ENCODE results near the gene LMOD3.

The LMOD3 gene

GRCh38 chr3:69097407-69098086 lies 24.8 kb downstream of the LMOD3 start:
- Histone ChIP-seq H3K79me2 (ENCODE audit: control insufficient read depth, insufficient read depth, low read length, poor library complexity) (no peaks in the 10 kb centered on the region), H3K23ac (ENCODE audit: low read length) (no peak overlapping the region), H3K4me2 (ENCODE audit: low read length) (no peak overlapping the region), H3K27me3 (ENCODE audit: insufficient read depth, low read length) (no peaks in the 10 kb centered on the region), H3K4ac (ENCODE audit: low read depth, low read length) (no peak overlapping the region), H2BK12ac (ENCODE audit: low read length) (no peak overlapping the region), H3K36me3 (ENCODE audit: control insufficient read depth in 1 of 2, insufficient read depth in 2 of 2, low read length in 2 of 2) (peaks cover 2 to 5% of the 10 kb centered on the region in 2 experiments), H2AFZ (ENCODE audit: insufficient read depth, low read length, poor library complexity) (no peak overlapping the region), H2BK5ac (ENCODE audit: low read depth, low read length, poor library complexity) (no peak overlapping the region), H4K91ac (ENCODE audit: low read depth, low read length) (no peak overlapping the region), H3K27ac (ENCODE audit: low read depth, low read length) (no peak overlapping the region), H3K4me1 (ENCODE audit: control insufficient read depth in 1 of 2, insufficient read depth in 2 of 2, low read length in 2 of 2) (peaks cover 6 to 8% of the 10 kb centered on the region in 2 experiments), H3K18ac (ENCODE audit: low read length) (no peak overlapping the region), H3K79me1 (ENCODE audit: low read length) (peaks cover 4% of the 10 kb centered on the region), H3K9me3 (ENCODE audit: insufficient read depth, low read depth, low read length) (no peaks in the 10 kb centered on the region), H4K12ac (ENCODE audit: low read depth, low read length) (no peak overlapping the region), H2AK5ac (ENCODE audit: low read length) (no peak overlapping the region), H3K4me3 (ENCODE audit: low read depth, low read length) (no peak overlapping the region), H4K8ac (ENCODE audit: low read depth, low read length) (no peak overlapping the region), H3K9ac (ENCODE audit: low read length) (peak overlapping the region; percentile 5), H2BK120ac (ENCODE audit: insufficient read depth, low read length, poor library complexity) (no peak overlapping the region), H3K14ac (ENCODE audit: low read length) (no peak overlapping the region)
- no CpG with 5 or more reads among the region's 9 CpGs for WGBS (ENCODE audit: extremely low coverage, insufficient coverage, insufficient read length)
- no peak for DNase-seq

GRCh38 chr3:69096299-69096698 lies 26.1 kb downstream of the LMOD3 start:
- Histone ChIP-seq H3K9ac (ENCODE audit: low read length) (no peak overlapping the region), H4K12ac (ENCODE audit: low read depth, low read length) (no peak overlapping the region), H3K4me1 (ENCODE audit: control insufficient read depth in 1 of 2, insufficient read depth in 2 of 2, low read length in 2 of 2) (peaks cover 2 to 6% of the 10 kb centered on the region in 2 experiments), H3K4me2 (ENCODE audit: low read length) (no peak overlapping the region), H3K4ac (ENCODE audit: low read depth, low read length) (no peak overlapping the region), H3K18ac (ENCODE audit: low read length) (no peak overlapping the region), H3K14ac (ENCODE audit: low read length) (no peak overlapping the region), H3K79me2 (ENCODE audit: control insufficient read depth, insufficient read depth, low read length, poor library complexity) (no peaks in the 10 kb centered on the region), H3K79me1 (ENCODE audit: low read length) (peaks cover 1% of the 10 kb centered on the region), H3K36me3 (ENCODE audit: control insufficient read depth in 1 of 2, insufficient read depth in 2 of 2, low read length in 2 of 2) (no peaks in the 10 kb centered on the region), H3K27ac (ENCODE audit: low read depth, low read length) (no peak overlapping the region), H2AK5ac (ENCODE audit: low read length) (no peak overlapping the region), H3K9me3 (ENCODE audit: insufficient read depth, low read depth, low read length) (no peaks in the 10 kb centered on the region), H3K23ac (ENCODE audit: low read length) (no peak overlapping the region), H3K4me3 (ENCODE audit: low read depth, low read length) (no peak overlapping the region), H2BK120ac (ENCODE audit: insufficient read depth, low read length, poor library complexity) (no peak overlapping the region), H2BK5ac (ENCODE audit: low read depth, low read length, poor library complexity) (no peak overlapping the region), H4K8ac (ENCODE audit: low read depth, low read length) (no peak overlapping the region), H3K27me3 (ENCODE audit: insufficient read depth, low read length) (no peaks in the 10 kb centered on the region), H2AFZ (ENCODE audit: insufficient read depth, low read length, poor library complexity) (no peak overlapping the region), H2BK12ac (ENCODE audit: low read length) (no peak overlapping the region), H4K91ac (ENCODE audit: low read depth, low read length) (no peak overlapping the region)
- no peak for DNase-seq
- WGBS (ENCODE audit: extremely low coverage, insufficient coverage, insufficient read length): no CpG with 5 or more reads among the region's 5 CpGs

GRCh38 chr3:69095636-69096035 lies 26.8 kb downstream of the LMOD3 start:
- H4K8ac ChIP-seq (ENCODE audit: low read depth, low read length): no peak overlapping the region
- H3K14ac ChIP-seq (ENCODE audit: low read length): no peak overlapping the region
- DNase-seq: no peak
- H3K27me3 ChIP-seq (ENCODE audit: insufficient read depth, low read length): no peaks in the 10 kb centered on the region
- H3K79me2 ChIP-seq (ENCODE audit: control insufficient read depth, insufficient read depth, low read length, poor library complexity): no peaks in the 10 kb centered on the region
- H3K18ac ChIP-seq (ENCODE audit: low read length): no peak overlapping the region
- no peak overlapping the region for H2BK12ac ChIP-seq (ENCODE audit: low read length)
- no peak overlapping the region for H3K23ac ChIP-seq (ENCODE audit: low read length)
- peaks cover 5 to 8% of the 10 kb centered on the region in 2 experiments for H3K4me1 ChIP-seq (ENCODE audit: control insufficient read depth in 1 of 2, insufficient read depth in 2 of 2, low read length in 2 of 2)
- no peak overlapping the region for H3K4me2 ChIP-seq (ENCODE audit: low read length)
- H4K91ac ChIP-seq (ENCODE audit: low read depth, low read length): no peak overlapping the region
- no peak overlapping the region for H2BK5ac ChIP-seq (ENCODE audit: low read depth, low read length, poor library complexity)
- no peaks in the 10 kb centered on the region for H3K36me3 ChIP-seq (ENCODE audit: control insufficient read depth in 1 of 2, insufficient read depth in 2 of 2, low read length in 2 of 2)
- no peak overlapping the region for H3K4ac ChIP-seq (ENCODE audit: low read depth, low read length)
- H3K4me3 ChIP-seq (ENCODE audit: low read depth, low read length): no peak overlapping the region
- no CpG with 5 or more reads among the region's 5 CpGs for WGBS (ENCODE audit: extremely low coverage, insufficient coverage, insufficient read length)
- no peak overlapping the region for H3K9ac ChIP-seq (ENCODE audit: low read length)
- H2BK120ac ChIP-seq (ENCODE audit: insufficient read depth, low read length, poor library complexity): no peak overlapping the region
- H4K12ac ChIP-seq (ENCODE audit: low read depth, low read length): no peak overlapping the region
- no peak overlapping the region for H2AFZ ChIP-seq (ENCODE audit: insufficient read depth, low read length, poor library complexity)
- no peak overlapping the region for H2AK5ac ChIP-seq (ENCODE audit: low read length)
- no peaks in the 10 kb centered on the region for H3K79me1 ChIP-seq (ENCODE audit: low read length)
- no peak overlapping the region for H3K27ac ChIP-seq (ENCODE audit: low read depth, low read length)
- no peaks in the 10 kb centered on the region for H3K9me3 ChIP-seq (ENCODE audit: insufficient read depth, low read depth, low read length)

- H2BK12ac ChIP-seq (ENCODE audit: low read length): no peak overlapping the region
- no peak overlapping the region for H2AK5ac ChIP-seq (ENCODE audit: low read length)
- H3K4me3 ChIP-seq (ENCODE audit: low read depth, low read length): no peak overlapping the region
- H4K8ac ChIP-seq (ENCODE audit: low read depth, low read length): no peak overlapping the region
- H3K79me1 ChIP-seq (ENCODE audit: low read length): no peaks in the 10 kb centered on the region
- H3K36me3 ChIP-seq (ENCODE audit: control insufficient read depth in 1 of 2, insufficient read depth in 2 of 2, low read length in 2 of 2): no peaks in the 10 kb centered on the region
- no peak overlapping the region for H3K4ac ChIP-seq (ENCODE audit: low read depth, low read length)
- H3K27ac ChIP-seq (ENCODE audit: low read depth, low read length): no peak overlapping the region
- H2AFZ ChIP-seq (ENCODE audit: insufficient read depth, low read length, poor library complexity): no peak overlapping the region
- no peak overlapping the region for H4K91ac ChIP-seq (ENCODE audit: low read depth, low read length)
- no peaks in the 10 kb centered on the region for H3K79me2 ChIP-seq (ENCODE audit: control insufficient read depth, insufficient read depth, low read length, poor library complexity)
- DNase-seq: peak in 1 of 2 donors; percentile 20
- H2BK120ac ChIP-seq (ENCODE audit: insufficient read depth, low read length, poor library complexity): no peak overlapping the region
- no peaks in the 10 kb centered on the region for H3K27me3 ChIP-seq (ENCODE audit: insufficient read depth, low read length)
- WGBS (ENCODE audit: extremely low coverage, insufficient coverage, insufficient read length): no CpG with 5 or more reads among the region's 8 CpGs
- H3K9me3 ChIP-seq (ENCODE audit: insufficient read depth, low read depth, low read length): no peaks in the 10 kb centered on the region
- H3K23ac ChIP-seq (ENCODE audit: low read length): no peak overlapping the region
- no peak overlapping the region for H3K4me2 ChIP-seq (ENCODE audit: low read length)
- H3K4me1 ChIP-seq (ENCODE audit: control insufficient read depth in 1 of 2, insufficient read depth in 2 of 2, low read length in 2 of 2): peaks cover 7 to 11% of the 10 kb centered on the region in 2 experiments
- H2BK5ac ChIP-seq (ENCODE audit: low read depth, low read length, poor library complexity): no peak overlapping the region
- H3K14ac ChIP-seq (ENCODE audit: low read length): no peak overlapping the region
- no peak overlapping the region for H4K12ac ChIP-seq (ENCODE audit: low read depth, low read length)
- H3K18ac ChIP-seq (ENCODE audit: low read length): no peak overlapping the region
- no peak overlapping the region for H3K9ac ChIP-seq (ENCODE audit: low read length)
These were observed 27.8 kb downstream of the LMOD3 start for GRCh38 chr3:69094467-69095205.

Data from trophoblast cell (in vitro differentiated cells and primary cell).